Neuronal stem cell (in vitro differentiated cells): ENCODE measurements around the gene UGT1A6.

Experiments
- DNase-seq: peaks from one replicate; pipeline ENCODE4 v3.0.0-alpha.2; 2013; ENCODE audit warnings: low spot score
- H2AFZ ChIP-seq: one replicate; pipeline ENCODE4 v1.6.1; 2013; ENCODE audit warnings: mild to moderate bottlenecking, low read length, inconsistent platforms
- H2AK5ac ChIP-seq: 2 replicates; pipeline ENCODE4 v1.6.1; 2013; ENCODE audit warnings: low read depth, mild to moderate bottlenecking, inconsistent platforms, low read length, moderate library complexity, mixed read lengths
- H2BK120ac ChIP-seq: 2 replicates; pipeline ENCODE4 v1.6.1; 2013; ENCODE audit warnings: low read depth, mild to moderate bottlenecking, inconsistent platforms, low read length, moderate library complexity, mixed read lengths
- H2BK12ac ChIP-seq: one replicate; pipeline ENCODE4 v1.6.1; 2013; ENCODE audit warnings: low read length, inconsistent platforms
- H2BK15ac ChIP-seq: 2 replicates; pipeline ENCODE4 v1.6.1; 2013; ENCODE audit warnings: mild to moderate bottlenecking, low read length, inconsistent platforms, mixed read lengths
- H2BK5ac ChIP-seq: one replicate; pipeline ENCODE4 v1.6.1; 2013; ENCODE audit warnings: inconsistent platforms, mild to moderate bottlenecking, low read length, moderate library complexity
- H3K14ac ChIP-seq: one replicate; pipeline ENCODE4 v1.6.1; 2013; ENCODE audit warnings: low read length, inconsistent platforms
- H3K18ac ChIP-seq: 2 replicates; pipeline ENCODE4 v1.6.1; 2013; ENCODE audit warnings: low read length, inconsistent platforms
- H3K23ac ChIP-seq: 2 replicates; pipeline ENCODE4 v1.6.1; 2013; ENCODE audit warnings: low read depth, mild to moderate bottlenecking, mixed read lengths, low read length, inconsistent platforms; ENCODE audit not compliant: poor library complexity
- H3K27ac ChIP-seq: replicated peaks from 3 replicates; pipeline ENCODE4 v1.5.1; 2013; ENCODE audit warnings: low read length, inconsistent platforms
- H3K27me3 ChIP-seq, 3 experiments: 2 replicates each; pipeline ENCODE4 v1.6.1; 2013; ENCODE audit warnings: low read length in 3 of 3, mild to moderate bottlenecking in 2 of 3, inconsistent platforms in 1 of 3, low read depth in 1 of 3, mixed read lengths in 1 of 3, moderate library complexity in 1 of 3; ENCODE audit not compliant: control insufficient read depth in 3 of 3, insufficient read depth in 3 of 3
- H3K36me3 ChIP-seq, 2 donors: replicated peaks in 1 of 2; 2 replicates each; pipeline ENCODE4 v1.6.1; 2013; ENCODE audit warnings: low read length in 2 of 2; ENCODE audit not compliant: control insufficient read depth in 2 of 2, insufficient read depth in 2 of 2
- H3K4ac ChIP-seq: 2 replicates; pipeline ENCODE4 v1.6.1; 2013; ENCODE audit warnings: inconsistent platforms, mild to moderate bottlenecking, low read length, moderate library complexity
- H3K4me1 ChIP-seq, 2 donors: 1 replicate in 1 of 2; 2 replicates in 1 of 2; pipeline ENCODE4 v1.6.1; 2013; ENCODE audit warnings: low read length in 2 of 2, low read depth in 1 of 2; ENCODE audit not compliant: control insufficient read depth in 2 of 2, insufficient read depth in 1 of 2
- H3K4me2 ChIP-seq: one replicate; pipeline ENCODE4 v1.6.1; 2013; ENCODE audit warnings: mild to moderate bottlenecking, low read length, inconsistent platforms; ENCODE audit not compliant: insufficient read depth, poor library complexity, severe bottlenecking
- H3K4me3 ChIP-seq, 2 donors: 2 replicates each; pipeline ENCODE4 v1.5.1; 2013; ENCODE audit warnings: low read length in 2 of 2, mild to moderate bottlenecking in 2 of 2, inconsistent platforms in 1 of 2, moderate library complexity in 1 of 2
- H3K79me1 ChIP-seq: one replicate; pipeline ENCODE4 v1.6.1; 2013; ENCODE audit warnings: low read depth, mild to moderate bottlenecking, inconsistent platforms, low read length, moderate library complexity
- H3K9ac ChIP-seq: one replicate; pipeline ENCODE4 v1.6.1; 2013; ENCODE audit warnings: mild to moderate bottlenecking, low read depth, low read length, inconsistent platforms; ENCODE audit not compliant: poor library complexity
- H3K9me3 ChIP-seq, 2 donors: replicated peaks in 1 of 2; 2 replicates each; pipeline versions ENCODE3 to v1.6.1; 2013; ENCODE audit warnings: low read length in 2 of 2, mild to moderate bottlenecking in 2 of 2, inconsistent platforms in 1 of 2, low read depth in 1 of 2, mixed read lengths in 1 of 2, moderate library complexity in 1 of 2; ENCODE audit not compliant: control insufficient read depth in 2 of 2, insufficient read depth in 1 of 2
- H4K8ac ChIP-seq: one replicate; pipeline ENCODE4 v1.6.1; 2013; ENCODE audit warnings: low read depth, mild to moderate bottlenecking, inconsistent platforms, low read length, moderate library complexity
- H4K91ac ChIP-seq: one replicate; pipeline ENCODE4 v1.6.1; 2013; ENCODE audit warnings: low read length, low read depth, mild to moderate bottlenecking, inconsistent platforms; ENCODE audit not compliant: poor library complexity
- WGBS, 2 donors: extraction: QIAGEN DNeasy Blood & Tissue Kit; methylation state at CpG; one replicate each; pipeline ENCODE4 v1.1.7; 2013; ENCODE audit warnings: missing lambda C conversion rate in 2 of 2, mixed read lengths in 1 of 2; ENCODE audit not compliant: insufficient read length in 2 of 2, insufficient replicate concordance in 1 of 2; ENCODE audit errors: extremely low coverage in 2 of 2; 5-methylcytosine and 5-hydroxymethylcytosine counted together

Gene UGT1A6

DNA sequence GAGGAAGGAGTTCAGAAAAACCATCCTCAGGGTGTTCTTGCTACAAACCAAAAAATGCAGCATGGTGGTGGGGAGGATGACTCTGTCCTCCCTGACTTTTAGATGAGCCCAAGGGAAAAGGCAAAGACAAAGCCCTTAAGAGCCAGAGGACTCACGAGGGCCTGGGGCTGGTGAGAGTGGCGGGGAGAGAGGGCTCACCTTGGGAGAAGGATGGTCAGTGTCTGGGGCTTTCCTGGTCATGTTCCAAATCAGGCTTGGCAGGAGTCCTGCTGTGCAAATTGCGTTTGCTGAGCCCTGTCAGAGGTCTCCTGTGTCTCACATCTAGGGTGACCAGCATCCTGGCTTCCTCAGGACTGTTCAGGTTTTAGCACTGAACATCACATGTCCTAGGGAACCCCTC, 72.1 kb downstream of the UGT1A6 start:
- Histone ChIP-seq H3K36me3 (no peaks in the 10 kb centered on the region), H3K18ac (no peak overlapping the region), H3K27ac (no peak overlapping the region), H2AK5ac (no peak overlapping the region), H3K4ac (no peak overlapping the region), H2BK15ac (no peak overlapping the region), H4K8ac (no peak overlapping the region), H2BK5ac (no peak overlapping the region), H3K9me3 (peaks cover 2 to 9% of the 10 kb centered on the region in 2 donors), H2BK120ac (no peak overlapping the region), H3K4me2 (no peak overlapping the region), H3K9ac (no peak overlapping the region), H3K14ac (no peak overlapping the region), H3K4me3 (no peak overlapping the region), H2BK12ac (no peak overlapping the region), H4K91ac (no peak overlapping the region), H3K27me3 (no peaks in the 10 kb centered on the region), H2AFZ (no peak overlapping the region), H3K4me1 (peaks cover 3 to 6% of the 10 kb centered on the region in 2 donors), H3K79me1 (no peaks in the 10 kb centered on the region), H3K23ac (no peak overlapping the region)
- no CpG with 5 or more reads among the region's 3 CpGs for WGBS, 2 donors
- DNase-seq: no peak

DNA sequence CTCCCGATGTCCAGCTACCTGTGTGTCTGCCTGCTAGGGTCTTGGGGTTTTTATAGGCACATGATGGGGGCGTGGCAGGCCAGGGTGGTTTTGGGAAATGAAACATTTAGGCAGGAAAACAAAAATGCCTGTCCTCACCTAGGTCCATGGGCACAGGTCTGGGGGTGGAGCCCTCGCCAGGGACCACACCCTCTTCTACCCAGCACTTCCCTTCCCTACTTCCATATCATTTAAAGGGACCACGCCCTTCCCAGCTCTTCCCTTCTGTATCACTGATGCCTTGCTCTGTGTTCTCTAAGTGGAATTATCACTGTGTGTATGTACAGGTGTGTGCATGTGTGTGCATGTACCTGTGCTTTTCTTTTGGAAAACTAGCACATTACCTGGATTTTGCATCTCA, 73.7 kb downstream of the UGT1A6 start:
- Histone ChIP-seq H2BK15ac (no peak overlapping the region), H3K4me3 (no peak overlapping the region), H2BK12ac (no peak overlapping the region), H3K4me2 (no peak overlapping the region), H3K9ac (no peak overlapping the region), H3K27ac (no peak overlapping the region), H3K27me3 (no peaks in the 10 kb centered on the region), H3K4ac (no peak overlapping the region), H2AFZ (no peak overlapping the region), H3K14ac (no peak overlapping the region), H3K23ac (no peak overlapping the region), H4K91ac (no peak overlapping the region), H3K18ac (peak overlapping the region; percentile 57), H4K8ac (no peak overlapping the region), H2BK120ac (no peak overlapping the region), H3K9me3 (peaks cover 2 to 9% of the 10 kb centered on the region in 2 donors), H2AK5ac (no peak overlapping the region), H3K4me1 (peaks cover 3 to 6% of the 10 kb centered on the region in 2 donors), H2BK5ac (no peak overlapping the region), H3K79me1 (no peaks in the 10 kb centered on the region), H3K36me3 (no peaks in the 10 kb centered on the region)
- DNase-seq: no peak
- no CpG with 5 or more reads among the region's 4 CpGs for WGBS, 2 donors

DNA sequence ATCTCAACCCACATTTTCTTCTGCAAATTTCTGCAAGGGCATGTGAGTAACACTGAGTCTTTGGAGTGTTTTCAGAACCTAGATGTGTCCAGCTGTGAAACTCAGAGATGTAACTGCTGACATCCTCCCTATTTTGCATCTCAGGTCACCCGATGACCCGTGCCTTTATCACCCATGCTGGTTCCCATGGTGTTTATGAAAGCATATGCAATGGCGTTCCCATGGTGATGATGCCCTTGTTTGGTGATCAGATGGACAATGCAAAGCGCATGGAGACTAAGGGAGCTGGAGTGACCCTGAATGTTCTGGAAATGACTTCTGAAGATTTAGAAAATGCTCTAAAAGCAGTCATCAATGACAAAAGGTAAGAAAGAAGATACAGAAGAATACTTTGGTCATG, 75.4 kb downstream of the UGT1A6 start:
- no peak overlapping the region for H2BK5ac ChIP-seq
- H3K36me3 ChIP-seq: no peaks in the 10 kb centered on the region
- H2BK12ac ChIP-seq: no peak overlapping the region
- H3K23ac ChIP-seq: no peak overlapping the region
- peak overlapping the region; percentile 75 for H2AFZ ChIP-seq
- H3K9me3 ChIP-seq: peaks cover 2 to 9% of the 10 kb centered on the region in 2 donors
- H3K4me1 ChIP-seq: peaks cover 3 to 6% of the 10 kb centered on the region in 2 donors
- no peak overlapping the region for H3K18ac ChIP-seq
- H4K91ac ChIP-seq: no peak overlapping the region
- no peaks in the 10 kb centered on the region for H3K27me3 ChIP-seq
- WGBS, 2 donors: no CpG with 5 or more reads among the region's 4 CpGs
- H3K14ac ChIP-seq: no peak overlapping the region
- no peak overlapping the region for H2BK120ac ChIP-seq
- no peak overlapping the region for H3K9ac ChIP-seq
- no peak overlapping the region for H3K4me2 ChIP-seq
- H2BK15ac ChIP-seq: no peak overlapping the region
- H2AK5ac ChIP-seq: no peak overlapping the region
- no peaks in the 10 kb centered on the region for H3K79me1 ChIP-seq
- DNase-seq: no peak
- H3K4me3 ChIP-seq: no peak overlapping the region
- H3K27ac ChIP-seq: no peak overlapping the region
- no peak overlapping the region for H4K8ac ChIP-seq
- H3K4ac ChIP-seq: no peak overlapping the region

DNA sequence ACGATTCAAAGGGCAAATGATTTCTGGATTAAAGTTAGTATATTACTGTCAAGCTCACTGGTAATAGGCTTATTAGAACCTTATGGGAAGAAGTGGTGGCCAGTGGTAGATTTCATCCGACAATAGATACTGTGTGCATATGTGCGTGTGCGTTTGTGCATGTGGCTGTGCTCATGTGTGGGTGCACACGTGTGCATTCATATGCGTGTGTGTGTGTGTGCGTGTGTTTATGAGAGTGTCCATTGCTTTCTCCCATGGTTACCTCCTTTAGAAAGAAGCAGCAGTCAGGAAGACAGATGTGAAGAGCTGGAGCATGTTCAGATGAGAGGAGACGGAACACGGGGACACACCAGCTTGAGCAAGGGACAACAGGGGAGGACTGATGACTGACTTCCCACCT, 76.6 kb downstream of the UGT1A6 start:
- Histone ChIP-seq H3K36me3 (no peaks in the 10 kb centered on the region), H3K27me3 (no peaks in the 10 kb centered on the region), H3K18ac (no peak overlapping the region), H2AK5ac (peak overlapping the region; percentile 7), H4K91ac (no peak overlapping the region), H3K79me1 (no peaks in the 10 kb centered on the region), H3K23ac (no peak overlapping the region), H3K14ac (no peak overlapping the region), H3K4me1 (peaks cover 3 to 6% of the 10 kb centered on the region in 2 donors), H2AFZ (no peak overlapping the region), H3K4ac (no peak overlapping the region), H2BK120ac (no peak overlapping the region), H3K9me3 (peaks cover 2 to 9% of the 10 kb centered on the region in 2 donors), H3K27ac (no peak overlapping the region), H3K4me3 (no peak overlapping the region), H3K9ac (no peak overlapping the region), H3K4me2 (no peak overlapping the region), H2BK5ac (no peak overlapping the region), H2BK12ac (no peak overlapping the region), H4K8ac (no peak overlapping the region), H2BK15ac (no peak overlapping the region)
- WGBS, 2 donors: no CpG with 5 or more reads among the region's 9 CpGs
- DNase-seq: no peak
